ENCODE results near the gene ZGLP1.
A peak's percentile ranks its signal among the peaks of the same experiment; 100 is the strongest.

Gene ZGLP1

DNA sequence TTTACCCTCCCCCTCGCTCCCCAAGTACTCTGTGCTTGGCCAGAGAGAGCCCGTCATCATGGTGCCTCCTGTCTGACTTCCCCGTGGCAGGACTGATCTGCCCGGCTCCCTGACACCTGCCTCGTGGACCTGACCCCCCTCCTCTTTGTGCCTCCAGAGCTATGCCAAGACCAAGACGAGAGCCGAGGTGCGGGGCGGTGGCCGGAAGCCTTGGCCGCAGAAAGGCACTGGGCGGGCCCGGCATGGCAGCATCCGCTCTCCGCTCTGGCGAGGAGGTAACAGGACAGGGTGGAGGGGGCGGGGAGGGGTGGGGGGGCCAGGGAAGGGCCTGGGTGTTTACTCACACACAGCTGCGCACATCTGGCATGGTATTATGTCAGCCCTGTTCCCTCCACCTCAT lies 53.1 kb downstream of the ZGLP1 start:
- no peaks in the 10 kb centered on the region for H3K9me3 Mint-ChIP-seq
- H3K4me3 Mint-ChIP-seq = no peak overlapping the region
- DNase-seq (ENCODE audit: low spot score in 2 of 2) = no peak
- no peak for ATAC-seq
- H3K4me1 Mint-ChIP-seq = peaks cover 48% of the 10 kb centered on the region
- no peak overlapping the region for H3K27ac Mint-ChIP-seq
- H3K36me3 Mint-ChIP-seq = peaks cover 85% of the 10 kb centered on the region

DNA sequence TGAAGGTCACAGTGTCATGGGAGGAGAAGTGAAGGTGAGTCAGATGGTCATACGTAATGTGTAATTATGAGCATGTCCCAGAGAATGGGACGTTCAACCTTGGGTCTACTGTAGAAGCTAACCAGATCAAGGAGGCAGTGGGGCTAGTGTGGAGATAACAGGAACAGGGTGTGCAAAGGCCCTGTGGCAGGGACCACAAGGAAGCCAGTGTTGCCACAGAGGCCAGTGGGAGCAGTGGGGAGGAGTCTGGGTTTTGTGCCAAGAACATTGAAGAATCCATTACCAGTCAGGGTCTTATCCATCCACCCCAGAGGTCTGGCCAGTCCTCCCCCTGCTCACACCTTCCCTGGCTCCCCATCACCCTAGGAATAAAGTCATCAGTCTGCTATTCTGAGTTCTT lies 54.3 kb downstream of the ZGLP1 start:
- no peaks in the 10 kb centered on the region for H3K9me3 Mint-ChIP-seq
- H3K4me1 Mint-ChIP-seq = peaks cover 46% of the 10 kb centered on the region
- H3K36me3 Mint-ChIP-seq = peaks cover 88% of the 10 kb centered on the region
- DNase-seq (ENCODE audit: low spot score in 2 of 2) = no peak
- H3K4me3 Mint-ChIP-seq = no peak overlapping the region
- peak overlapping the region; percentile 83 for H3K27ac Mint-ChIP-seq
- ATAC-seq = no peak
